ENCODE data around the gene AUTS2.

AUTS2 gene

DNA sequence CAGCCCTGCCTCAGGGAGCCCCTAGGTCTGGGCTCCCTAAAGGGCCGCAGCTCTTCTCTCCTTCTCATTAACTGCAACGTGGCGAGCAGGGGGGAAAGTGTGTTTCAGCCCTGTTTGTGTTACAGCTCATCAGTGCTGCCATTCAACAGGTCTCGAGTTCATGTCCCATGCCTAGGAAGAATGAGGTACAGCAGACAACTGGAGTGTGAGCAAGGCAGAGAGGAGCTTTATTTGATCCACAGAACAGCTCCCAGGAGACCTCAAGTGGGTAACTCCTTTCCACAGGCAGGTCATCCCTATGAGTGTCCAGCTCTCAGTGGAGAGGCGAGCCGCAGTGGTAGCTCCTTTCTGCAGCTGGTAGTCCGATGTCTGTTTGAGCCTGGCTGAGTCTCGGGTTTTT, 313.1 kb downstream of the AUTS2 start:
- Histone ChIP-seq H3K27ac (no peak overlapping the region), H3K4me1 (ENCODE audit: control insufficient read depth in 1 of 2, insufficient read depth in 1 of 2, low read depth in 1 of 2, low read length in 1 of 2) (no peaks in the 10 kb centered on the region), H3K36me3 (no peaks in the 10 kb centered on the region), H3K4me3 (ENCODE audit: low read depth in 1 of 2, low read length in 1 of 2) (no peak overlapping the region), H3K27me3 (no peaks in the 10 kb centered on the region), H3K9me3 (no peaks in the 10 kb centered on the region)
- TF ChIP-seq, protein P1, sequence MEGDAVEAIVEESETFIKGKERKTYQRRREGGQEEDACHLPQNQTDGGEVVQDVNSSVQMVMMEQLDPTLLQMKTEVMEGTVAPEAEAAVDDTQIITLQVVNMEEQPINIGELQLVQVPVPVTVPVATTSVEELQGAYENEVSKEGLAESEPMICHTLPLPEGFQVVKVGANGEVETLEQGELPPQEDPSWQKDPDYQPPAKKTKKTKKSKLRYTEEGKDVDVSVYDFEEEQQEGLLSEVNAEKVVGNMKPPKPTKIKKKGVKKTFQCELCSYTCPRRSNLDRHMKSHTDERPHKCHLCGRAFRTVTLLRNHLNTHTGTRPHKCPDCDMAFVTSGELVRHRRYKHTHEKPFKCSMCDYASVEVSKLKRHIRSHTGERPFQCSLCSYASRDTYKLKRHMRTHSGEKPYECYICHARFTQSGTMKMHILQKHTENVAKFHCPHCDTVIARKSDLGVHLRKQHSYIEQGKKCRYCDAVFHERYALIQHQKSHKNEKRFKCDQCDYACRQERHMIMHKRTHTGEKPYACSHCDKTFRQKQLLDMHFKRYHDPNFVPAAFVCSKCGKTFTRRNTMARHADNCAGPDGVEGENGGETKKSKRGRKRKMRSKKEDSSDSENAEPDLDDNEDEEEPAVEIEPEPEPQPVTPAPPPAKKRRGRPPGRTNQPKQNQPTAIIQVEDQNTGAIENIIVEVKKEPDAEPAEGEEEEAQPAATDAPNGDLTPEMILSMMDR (IDR thresholded peaks at IDR 0.05) = no peak

DNA sequence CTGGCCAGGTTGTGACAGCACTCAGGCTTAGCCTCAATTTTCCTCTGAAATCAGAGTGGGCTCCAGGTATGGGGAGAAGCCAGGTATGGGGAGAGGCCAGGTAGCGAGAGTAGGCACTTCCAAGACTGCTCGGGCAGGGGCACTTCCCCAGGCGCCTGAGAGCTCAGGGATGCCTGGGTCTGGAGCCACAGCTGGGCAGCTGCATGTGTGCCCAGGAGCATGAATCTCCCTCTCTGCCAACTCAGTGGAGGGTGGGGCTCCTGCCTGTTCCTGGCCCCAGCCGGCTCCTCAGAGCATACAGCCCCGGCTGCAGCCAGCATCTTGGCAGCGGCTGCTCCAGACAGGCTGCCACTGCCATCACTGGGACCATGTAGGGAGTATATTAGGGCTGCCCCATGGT, 313.9 kb downstream of the AUTS2 start:
- H3K27me3 ChIP-seq = no peaks in the 10 kb centered on the region
- TF ChIP-seq, protein P1 (IDR thresholded peaks at IDR 0.05) = no peak
- H3K36me3 ChIP-seq = no peaks in the 10 kb centered on the region
- no peak overlapping the region for H3K4me3 ChIP-seq (ENCODE audit: low read depth in 1 of 2, low read length in 1 of 2)
- H3K9me3 ChIP-seq = no peaks in the 10 kb centered on the region
- H3K27ac ChIP-seq = no peak overlapping the region
- H3K4me1 ChIP-seq (ENCODE audit: control insufficient read depth in 1 of 2, insufficient read depth in 1 of 2, low read depth in 1 of 2, low read length in 1 of 2) = no peaks in the 10 kb centered on the region

DNA sequence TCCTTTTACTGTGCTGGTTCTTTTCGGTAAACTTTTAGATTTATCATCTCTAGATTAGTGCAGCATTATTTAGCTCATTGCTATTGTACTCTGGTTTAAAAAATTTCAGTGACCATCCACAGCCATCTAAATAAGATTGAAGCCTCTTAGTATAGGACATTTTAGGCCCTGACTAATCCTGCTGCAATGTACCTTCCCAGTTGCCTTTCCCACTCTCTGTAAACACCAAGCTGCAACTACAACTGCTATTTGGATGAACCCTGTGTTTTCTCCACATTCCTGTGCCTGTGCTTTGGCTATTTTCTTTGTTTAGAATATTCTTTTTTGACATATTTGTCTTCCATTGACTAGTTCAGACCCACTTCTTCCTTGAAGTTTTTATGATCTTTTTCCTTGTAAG, 314.6 kb downstream of the AUTS2 start:
- TF ChIP-seq, protein P1 (IDR thresholded peaks at IDR 0.05) = no peak
- Histone ChIP-seq H3K27ac (no peak overlapping the region), H3K4me3 (ENCODE audit: low read depth in 1 of 2, low read length in 1 of 2) (no peak overlapping the region), H3K4me1 (ENCODE audit: control insufficient read depth in 1 of 2, insufficient read depth in 1 of 2, low read depth in 1 of 2, low read length in 1 of 2) (no peaks in the 10 kb centered on the region), H3K27me3 (no peaks in the 10 kb centered on the region), H3K36me3 (no peaks in the 10 kb centered on the region), H3K9me3 (no peaks in the 10 kb centered on the region)

DNA sequence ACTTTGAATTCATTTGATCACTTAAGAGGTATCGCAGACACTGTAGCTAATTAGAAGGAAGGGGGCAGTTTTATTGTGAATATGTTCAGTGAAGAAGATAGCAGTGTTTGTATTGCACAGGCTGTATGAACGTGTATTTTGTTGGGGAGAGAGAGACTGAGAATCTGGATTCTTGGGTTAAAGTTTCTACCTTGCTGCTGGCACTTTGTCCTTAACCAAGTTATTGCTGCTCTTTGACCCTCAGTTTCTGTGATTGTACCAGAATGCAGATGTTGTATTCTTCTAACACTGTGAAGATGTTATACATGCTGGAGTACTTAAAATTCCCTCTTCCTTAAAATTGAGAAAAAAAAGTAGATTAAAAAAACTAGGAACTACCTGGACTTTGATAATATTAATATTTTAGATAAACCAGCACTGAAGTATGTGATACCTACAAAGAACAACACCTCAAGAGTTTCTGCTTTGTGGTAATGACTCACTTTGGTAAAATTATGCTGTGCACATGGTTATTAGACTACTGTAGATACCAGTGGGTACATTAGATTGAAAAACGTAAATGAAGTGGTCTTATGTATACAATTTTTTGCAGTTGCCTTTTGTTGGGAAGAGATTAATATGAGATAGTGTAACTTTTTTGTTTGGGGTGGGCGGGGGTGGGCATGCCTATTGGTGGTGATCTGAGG, 321.3 kb downstream of the AUTS2 start:
- Histone ChIP-seq H3K4me1 (ENCODE audit: control insufficient read depth in 1 of 2, insufficient read depth in 1 of 2, low read depth in 1 of 2, low read length in 1 of 2) (no peaks in the 10 kb centered on the region), H3K36me3 (no peaks in the 10 kb centered on the region), H3K9me3 (no peaks in the 10 kb centered on the region), H3K27ac (no peak overlapping the region), H3K27me3 (no peaks in the 10 kb centered on the region), H3K4me3 (ENCODE audit: low read depth in 1 of 2, low read length in 1 of 2) (no peak overlapping the region)
- TF ChIP-seq, protein P1 (IDR thresholded peaks at IDR 0.05) = no peak

DNA sequence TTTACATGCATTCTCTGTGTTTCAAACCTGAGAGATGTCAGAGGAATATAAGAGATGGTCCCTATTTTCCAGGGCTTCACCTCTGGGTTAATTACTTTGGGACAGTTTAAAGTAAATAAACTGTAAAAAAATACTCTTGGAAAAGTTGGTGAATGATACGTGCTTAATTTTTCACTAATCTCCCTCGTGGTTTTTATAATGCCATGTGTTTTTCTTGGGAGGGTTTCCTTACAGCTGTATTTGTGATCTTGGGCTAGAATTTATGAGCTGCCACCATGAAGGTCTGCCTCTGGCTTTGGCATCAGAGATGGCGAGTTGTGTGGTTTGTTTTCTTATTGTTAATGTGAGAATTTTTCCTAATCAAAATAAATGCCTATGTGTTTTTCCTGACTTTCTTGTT, 322.5 kb downstream of the AUTS2 start:
- TF ChIP-seq, protein P1 (IDR thresholded peaks at IDR 0.05) = no peak
- H3K27me3 ChIP-seq = no peaks in the 10 kb centered on the region
- no peaks in the 10 kb centered on the region for H3K4me1 ChIP-seq (ENCODE audit: control insufficient read depth in 1 of 2, insufficient read depth in 1 of 2, low read depth in 1 of 2, low read length in 1 of 2)
- H3K9me3 ChIP-seq = no peaks in the 10 kb centered on the region
- H3K36me3 ChIP-seq = no peaks in the 10 kb centered on the region
- no peak overlapping the region for H3K4me3 ChIP-seq (ENCODE audit: low read depth in 1 of 2, low read length in 1 of 2)
- H3K27ac ChIP-seq = no peak overlapping the region

All from neutrophil (primary cell).